Measurements from ENCODE around the gene ST3GAL4.

The ST3GAL4 gene

GRCh38 chr11:126450198-126450597 lies 94.7 kb downstream of the ST3GAL4 start:
- no peak overlapping the region for H3K4me3 ChIP-seq (ENCODE audit: control insufficient read depth, low read depth, low read length)

GRCh38 chr11:126450806-126451205 lies 95.3 kb downstream of the ST3GAL4 start:
- H3K4me3 ChIP-seq (ENCODE audit: control insufficient read depth, low read depth, low read length), result no peak overlapping the region
- no peak for DNase-seq (ENCODE audit: low read depth)
- TF ChIP-seq CTCF (IDR thresholded peaks at IDR 0.05; ENCODE audit: control insufficient read depth, insufficient read depth, low read depth, low read length, missing control alignments), result no peak

More at GRCh38 chr11:126450198-126450597, 94.7 kb downstream of the ST3GAL4 start:
- no peak for TF ChIP-seq CTCF (IDR thresholded peaks at IDR 0.05; ENCODE audit: control insufficient read depth, insufficient read depth, low read depth, low read length, missing control alignments)
- no peak for DNase-seq (ENCODE audit: low read depth)

- H3K4me3 ChIP-seq (ENCODE audit: control insufficient read depth, low read depth, low read length), result no peak overlapping the region
- DNase-seq (ENCODE audit: low read depth), result no peak
- no peak for TF ChIP-seq CTCF (IDR thresholded peaks at IDR 0.05; ENCODE audit: control insufficient read depth, insufficient read depth, low read depth, low read length, missing control alignments)
Measured at GRCh38 chr11:126451211-126451802, 95.8 kb downstream of the ST3GAL4 start.

GRCh38 chr11:126452241-126453101 lies 97.0 kb downstream of the ST3GAL4 start:
- H3K4me3 ChIP-seq (ENCODE audit: control insufficient read depth, low read depth, low read length), result no peak overlapping the region
- DNase-seq (ENCODE audit: low read depth), result no peak
- TF ChIP-seq CTCF (IDR thresholded peaks at IDR 0.05; ENCODE audit: control insufficient read depth, insufficient read depth, low read depth, low read length, missing control alignments), result no peak

- H3K4me3 ChIP-seq (ENCODE audit: control insufficient read depth, low read depth, low read length), result no peak overlapping the region
- no peak for DNase-seq (ENCODE audit: low read depth)
- no peak for TF ChIP-seq CTCF (IDR thresholded peaks at IDR 0.05; ENCODE audit: control insufficient read depth, insufficient read depth, low read depth, low read length, missing control alignments)
Measured at GRCh38 chr11:126456089-126456488, 100.6 kb downstream of the ST3GAL4 start.

- H3K4me3 ChIP-seq (ENCODE audit: control insufficient read depth, low read depth, low read length), result no peak overlapping the region
- no peak for TF ChIP-seq CTCF (IDR thresholded peaks at IDR 0.05; ENCODE audit: control insufficient read depth, insufficient read depth, low read depth, low read length, missing control alignments)
- no peak for DNase-seq (ENCODE audit: low read depth)
Measured at GRCh38 chr11:126456783-126457542, 101.5 kb downstream of the ST3GAL4 start.
